HG03457 (cell line): ENCODE data around the gene GALNTL6.

Experiments used
- ATAC-seq: cut with Tn5 transposase; IDR thresholded peaks from one replicate; pipeline ENCODE4 v1.9.1; 2021; ENCODE audit warnings: moderate number of reproducible peaks; ENCODE audit not compliant: unreplicated experiment

Gene GALNTL6

DNA sequence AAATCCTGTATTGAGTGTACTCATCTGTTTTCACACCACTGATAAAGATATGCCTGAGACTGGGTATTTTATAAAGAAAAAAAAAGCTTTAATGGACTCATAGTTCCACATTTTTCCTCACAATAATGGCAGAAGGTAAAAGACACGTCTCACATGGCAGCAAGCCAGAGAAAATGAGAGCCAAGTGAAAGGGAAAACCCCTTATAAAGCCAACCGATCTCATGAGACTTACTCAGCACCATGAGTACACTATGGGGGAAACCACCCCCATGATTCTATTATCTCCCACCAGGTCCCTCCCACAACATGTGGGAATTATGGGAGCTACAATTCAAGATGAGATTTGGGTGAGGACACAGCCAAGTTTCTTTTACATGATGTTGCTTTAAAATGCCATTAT is 171.9 kb downstream of the GALNTL6 start:
- ATAC-seq = no peak

DNA sequence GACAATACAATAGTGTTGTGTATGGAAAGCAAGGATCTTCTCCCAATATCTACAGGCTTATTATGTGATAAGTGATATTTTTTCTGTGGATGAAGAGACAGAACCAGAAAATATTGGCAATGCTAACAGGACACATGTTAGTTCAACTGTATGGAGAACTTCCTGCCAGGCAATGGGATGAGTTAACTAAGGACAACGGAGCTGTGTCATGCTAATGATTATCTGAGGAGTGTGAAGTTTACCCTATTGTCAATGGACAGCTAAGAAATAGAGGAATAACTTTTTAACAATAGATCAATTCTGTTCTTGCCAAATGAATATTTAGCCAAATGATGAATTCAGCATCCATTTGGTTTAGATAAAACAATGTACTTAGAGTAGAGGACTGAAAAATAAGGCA is 180.0 kb downstream of the GALNTL6 start:
- ATAC-seq = no peak

DNA sequence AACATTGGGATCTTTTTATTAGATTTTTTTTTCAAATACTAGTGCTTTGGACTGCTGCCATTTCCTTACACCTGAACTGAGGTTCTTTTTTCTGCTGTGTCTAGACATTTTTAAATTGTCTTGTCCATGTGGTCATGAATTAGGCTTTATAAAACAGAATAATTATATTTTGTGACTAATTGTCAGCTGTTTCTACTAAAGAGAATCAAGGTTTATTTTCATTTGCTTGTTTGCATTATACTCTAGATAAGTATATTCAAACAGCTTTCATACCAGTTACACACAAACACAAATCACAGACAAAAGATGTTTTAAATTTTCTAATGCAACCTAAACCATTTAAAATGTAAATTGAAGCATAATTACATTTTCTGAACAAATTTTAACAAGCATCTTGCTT is 194.7 kb downstream of the GALNTL6 start:
- ATAC-seq = no peak

- ATAC-seq = no peak
These were observed 196.4 kb downstream of the GALNTL6 start for GRCh38 chr4:172009446-172010230.

DNA sequence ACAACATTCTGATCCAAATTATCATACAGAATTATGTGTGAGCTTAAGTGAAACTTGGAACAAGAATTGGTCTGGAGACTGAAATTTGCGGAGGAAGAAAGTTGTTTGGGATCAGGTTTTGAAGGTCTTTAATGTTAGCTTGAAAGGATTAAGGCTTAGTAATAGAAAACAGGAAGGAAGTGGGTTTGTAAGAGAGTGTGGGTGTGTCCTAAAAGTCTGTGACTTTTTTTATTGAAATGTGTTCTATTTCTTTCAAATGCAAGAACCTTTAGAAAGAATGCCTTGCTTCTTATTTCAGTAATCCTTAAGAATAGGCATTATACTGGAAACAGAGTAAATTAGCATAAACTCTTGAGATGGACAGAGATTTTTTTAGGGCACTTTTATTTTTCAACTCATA is 198.0 kb downstream of the GALNTL6 start:
- no peak for ATAC-seq

- no peak for ATAC-seq
These were observed 205.2 kb downstream of the GALNTL6 start for GRCh38 chr4:172018358-172018757.

GRCh38 chr4:172035562-172035961 is 222.4 kb downstream of the GALNTL6 start:
- no peak for ATAC-seq

GRCh38 chr4:172040766-172041165 is 227.6 kb downstream of the GALNTL6 start:
- no peak for ATAC-seq

- no peak for ATAC-seq
These were observed 229.5 kb downstream of the GALNTL6 start for GRCh38 chr4:172042714-172043114.

GRCh38 chr4:172045981-172046380 is 232.8 kb downstream of the GALNTL6 start:
- no peak for ATAC-seq

DNA sequence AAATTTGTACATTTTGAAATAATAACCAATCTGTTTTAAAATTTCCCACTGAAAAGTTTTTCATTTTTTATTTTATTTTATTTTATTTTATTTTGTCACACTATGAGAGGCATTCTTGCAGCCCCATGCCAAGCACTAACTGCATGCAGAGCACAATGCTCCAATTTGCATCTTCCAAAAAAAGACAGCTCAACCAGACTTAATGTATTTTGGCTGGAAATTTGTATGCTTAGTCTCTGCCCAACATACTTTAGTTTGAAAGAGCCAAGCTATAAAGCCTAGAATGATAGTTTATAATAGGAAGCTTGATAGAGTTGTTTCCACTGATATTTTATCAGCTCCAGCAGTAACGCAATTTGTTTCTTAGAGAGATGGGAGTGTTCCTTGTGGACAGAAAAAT is 235.5 kb downstream of the GALNTL6 start:
- ATAC-seq = no peak

DNA sequence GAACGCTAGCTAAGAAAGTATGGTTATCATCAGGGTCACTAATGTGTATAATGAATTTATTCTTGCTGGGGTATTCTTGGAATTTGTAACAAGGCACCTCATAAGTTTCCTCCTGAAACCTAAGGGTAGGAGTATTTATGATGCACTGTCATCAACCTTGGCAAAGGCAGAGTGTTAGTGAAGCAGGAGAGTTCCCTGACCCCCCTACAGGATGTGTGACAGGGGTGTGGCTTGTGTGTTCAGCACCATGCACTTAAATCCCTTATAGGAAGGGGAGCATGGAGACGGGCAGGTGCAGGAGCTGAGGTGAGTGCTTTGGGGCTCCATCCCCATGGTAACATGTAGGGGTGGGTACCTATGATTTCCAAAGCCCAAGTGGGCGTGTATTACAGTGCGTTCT is 237.7 kb downstream of the GALNTL6 start:
- ATAC-seq = no peak

DNA sequence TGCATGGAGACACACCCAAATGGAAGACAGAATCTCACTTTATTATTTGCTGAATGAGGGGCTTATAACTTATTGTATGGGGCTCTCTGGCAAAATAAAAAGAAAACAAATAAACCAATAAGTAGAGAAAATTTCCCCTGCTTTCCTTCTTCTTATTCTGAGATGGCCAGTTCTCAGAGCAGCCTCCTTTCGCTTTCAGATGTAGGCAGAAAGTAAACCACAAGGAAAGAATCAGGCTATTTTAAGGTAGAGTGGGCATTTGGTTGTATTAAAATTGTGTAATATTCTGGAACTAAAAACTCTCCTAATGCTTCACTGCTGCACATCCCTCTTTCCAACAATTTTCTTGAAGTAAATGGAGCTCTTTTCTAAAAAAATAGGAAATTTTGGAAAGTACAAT is 241.8 kb downstream of the GALNTL6 start:
- ATAC-seq = peak; percentile 75

DNA sequence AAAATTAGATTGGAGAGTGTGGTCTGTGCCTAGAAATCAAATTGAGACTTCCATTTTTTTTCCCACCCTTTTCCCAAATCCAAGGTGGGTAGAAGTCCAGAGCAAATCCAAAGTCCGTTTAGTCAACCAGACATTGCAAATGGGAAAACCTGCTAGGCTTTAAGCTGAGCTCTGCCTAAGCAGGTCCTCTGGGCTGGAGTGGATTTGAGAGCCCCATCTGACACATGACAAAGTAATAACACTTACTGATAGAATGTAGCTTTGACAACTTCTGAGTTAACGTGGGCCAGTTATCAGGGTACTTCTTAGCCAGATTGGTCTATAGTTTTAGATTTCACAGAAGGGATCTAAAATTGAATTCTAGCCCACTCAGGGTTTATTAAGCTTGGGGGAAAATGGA is 242.3 kb downstream of the GALNTL6 start:
- no peak for ATAC-seq

- no peak for ATAC-seq
These were observed 248.0 kb downstream of the GALNTL6 start for GRCh38 chr4:172061204-172061603.

GRCh38 chr4:172068506-172068905 is 255.3 kb downstream of the GALNTL6 start:
- ATAC-seq = no peak

DNA sequence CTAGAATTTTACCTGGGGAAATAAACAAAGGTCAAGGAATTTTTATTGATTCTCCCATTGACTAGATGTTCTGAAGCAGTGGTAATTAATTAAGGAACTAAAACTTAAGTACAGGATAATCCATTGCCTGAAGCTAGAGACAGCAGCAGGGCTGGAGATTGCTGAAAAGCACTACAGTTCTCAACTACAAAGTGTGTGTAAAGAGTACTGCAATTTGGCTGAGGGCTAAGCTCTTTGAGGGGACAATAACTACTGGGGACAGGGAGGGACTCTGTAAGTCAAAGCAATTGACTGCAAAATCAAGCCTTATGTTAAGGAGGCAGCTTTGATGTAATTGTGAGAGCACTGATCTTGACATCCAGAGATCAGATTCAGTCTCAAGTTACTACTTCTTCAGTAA is 260.4 kb downstream of the GALNTL6 start:
- no peak for ATAC-seq

DNA sequence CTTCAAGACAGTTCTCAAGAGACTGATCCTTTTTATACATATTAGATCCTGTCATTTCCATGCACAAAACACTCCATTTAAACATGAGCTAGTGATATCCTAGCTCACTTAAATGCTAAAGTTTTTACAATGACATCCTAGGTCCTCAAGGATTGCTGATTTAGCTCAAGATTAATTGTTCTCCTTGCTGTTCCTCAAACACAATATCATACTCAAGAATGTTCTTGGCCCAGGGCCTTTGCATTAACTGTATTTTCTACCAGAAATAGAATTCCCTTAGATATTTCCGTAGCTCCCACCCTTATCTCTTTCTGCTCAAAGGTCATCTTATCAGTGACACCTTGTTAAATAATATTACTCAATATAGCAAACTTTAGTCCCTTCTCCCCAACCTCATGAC is 270.1 kb downstream of the GALNTL6 start:
- ATAC-seq = no peak

DNA sequence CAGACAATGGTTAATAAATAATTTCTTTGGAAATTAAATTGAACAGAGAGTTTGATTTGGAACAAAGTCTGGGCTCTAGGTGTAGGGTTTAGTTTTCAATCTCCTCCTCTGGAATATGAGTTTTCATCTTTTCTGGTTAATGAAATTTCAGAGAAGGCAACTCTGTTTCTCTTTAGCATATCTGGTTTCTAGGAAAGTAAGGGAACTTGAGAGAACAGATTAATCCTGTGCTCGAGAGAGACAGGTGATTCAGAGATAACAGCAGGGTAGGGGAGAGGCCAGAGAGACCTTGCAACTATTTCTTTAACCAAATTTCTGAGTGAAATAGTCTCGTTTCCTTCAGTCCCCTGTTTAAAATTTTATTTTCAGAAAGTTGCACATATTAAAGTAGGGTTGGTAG is 275.4 kb downstream of the GALNTL6 start:
- no peak for ATAC-seq

- no peak for ATAC-seq
These were observed 282.0 kb downstream of the GALNTL6 start for GRCh38 chr4:172095161-172095560.

DNA sequence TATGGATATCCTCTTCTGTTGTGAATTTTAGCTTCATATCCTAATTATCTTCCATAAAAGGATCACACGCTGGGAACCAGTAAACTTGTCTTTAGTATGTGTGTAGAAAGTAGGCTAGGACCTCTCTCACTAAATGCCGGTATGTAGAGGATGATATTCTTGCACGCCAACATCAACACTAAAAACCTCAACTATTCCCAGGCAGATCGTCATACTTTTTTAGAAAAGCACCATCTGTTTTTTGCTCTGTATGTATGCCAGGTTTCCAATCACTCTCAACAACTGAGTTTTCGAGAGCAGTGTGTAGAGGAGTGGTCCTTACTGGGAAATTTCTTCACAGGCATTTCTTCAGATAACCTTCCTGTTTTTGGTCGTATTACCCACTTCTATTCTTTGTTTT is 283.6 kb downstream of the GALNTL6 start:
- ATAC-seq = no peak

DNA sequence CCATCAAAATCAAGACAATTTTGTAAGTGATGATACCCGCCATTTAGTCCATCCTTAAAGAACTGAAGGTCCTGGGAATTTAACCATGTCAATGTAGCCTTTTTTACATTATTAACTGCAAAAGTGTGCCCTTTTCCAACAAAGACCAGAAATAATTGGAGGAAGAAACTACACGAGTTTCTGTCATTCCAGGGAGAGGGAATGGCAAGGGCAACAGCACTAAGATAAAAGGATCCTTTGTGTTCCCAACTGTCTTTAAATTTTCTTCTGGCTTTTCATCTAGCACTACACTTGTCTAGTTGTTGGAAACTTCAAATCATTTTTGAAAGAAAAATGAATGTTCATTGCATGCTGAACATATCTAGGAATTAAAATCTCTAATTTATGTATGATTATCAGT is 286.2 kb downstream of the GALNTL6 start:
- no peak for ATAC-seq

- no peak for ATAC-seq
These were observed 290.3 kb downstream of the GALNTL6 start for GRCh38 chr4:172103456-172103855.
